Measurements from ENCODE around the gene MYO5A.
"Not testable (repeated sequence)": the region's sequence is repeated elsewhere in the genome, so short reads cannot be mapped to it uniquely, and the experiment has no call there.

The MYO5A gene

DNA sequence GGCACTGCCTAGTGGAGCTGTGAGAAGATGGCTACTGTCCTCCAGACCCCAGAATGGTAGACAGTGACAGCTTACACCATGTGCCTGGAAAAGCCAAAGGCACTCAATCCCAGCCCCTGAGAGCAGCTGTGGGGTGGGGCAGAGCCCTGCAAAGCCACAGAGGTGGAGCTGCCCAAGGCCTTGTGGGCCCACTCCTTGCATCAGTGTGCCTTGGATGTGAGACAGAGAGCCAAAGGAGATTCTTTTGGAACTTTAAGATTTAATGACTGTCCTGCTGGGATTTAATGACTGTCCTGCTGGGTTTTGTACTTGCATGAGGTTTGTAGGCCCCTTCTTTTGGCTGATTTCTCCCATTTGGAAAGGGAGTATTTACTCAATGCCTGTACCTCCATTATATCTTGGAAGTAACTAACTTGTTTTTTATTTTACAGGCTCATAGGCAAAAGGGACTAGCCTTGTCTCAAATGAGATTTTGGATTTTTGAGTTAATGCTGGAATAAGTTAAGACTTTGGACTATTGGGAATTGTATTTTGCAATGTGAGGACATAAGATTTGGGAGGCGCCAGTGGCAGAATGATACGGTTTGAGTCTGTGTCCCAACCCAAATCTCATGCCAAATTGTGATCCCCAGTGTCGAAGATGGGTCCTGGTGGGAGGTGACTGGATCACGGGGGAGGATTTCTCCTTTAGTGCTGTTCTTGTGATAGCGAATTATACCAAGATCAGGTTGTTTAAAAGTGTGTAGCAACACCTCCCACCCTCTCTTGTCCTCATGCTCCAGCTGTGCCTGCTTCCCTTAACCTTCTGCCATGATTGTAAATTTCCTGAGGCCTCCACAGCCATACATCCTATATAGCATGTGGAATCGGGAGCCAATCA, 80.4 kb downstream of the MYO5A start:
- TF ChIP-seq CTCF (IDR thresholded peaks at IDR 0.05; ENCODE audit: extremely low read depth, missing control alignments): no peak
- DNase-seq (ENCODE audit: low spot score): no peak

DNA sequence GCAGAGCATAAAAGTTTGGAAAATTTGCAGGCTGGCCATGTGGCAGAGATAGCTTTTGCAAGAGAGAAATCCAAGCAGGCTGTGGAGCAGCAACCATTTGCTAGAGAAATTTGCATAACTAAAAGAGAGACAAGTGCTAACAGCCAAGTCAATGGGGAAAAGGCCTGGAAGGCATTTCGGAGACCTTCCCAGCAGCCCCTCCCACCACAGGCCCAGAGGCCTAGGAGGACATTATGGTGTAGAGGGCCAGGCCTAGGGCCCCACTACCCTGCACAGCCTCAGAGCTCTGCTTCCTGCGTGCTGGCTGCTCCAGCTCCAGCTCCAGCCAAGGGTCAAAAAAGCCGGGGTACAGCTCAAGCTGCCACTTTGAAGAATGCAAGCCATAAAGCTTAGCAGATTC, 82.7 kb downstream of the MYO5A start:
- no peak for TF ChIP-seq CTCF (IDR thresholded peaks at IDR 0.05; ENCODE audit: extremely low read depth, missing control alignments)
- no peak for DNase-seq (ENCODE audit: low spot score)

DNA sequence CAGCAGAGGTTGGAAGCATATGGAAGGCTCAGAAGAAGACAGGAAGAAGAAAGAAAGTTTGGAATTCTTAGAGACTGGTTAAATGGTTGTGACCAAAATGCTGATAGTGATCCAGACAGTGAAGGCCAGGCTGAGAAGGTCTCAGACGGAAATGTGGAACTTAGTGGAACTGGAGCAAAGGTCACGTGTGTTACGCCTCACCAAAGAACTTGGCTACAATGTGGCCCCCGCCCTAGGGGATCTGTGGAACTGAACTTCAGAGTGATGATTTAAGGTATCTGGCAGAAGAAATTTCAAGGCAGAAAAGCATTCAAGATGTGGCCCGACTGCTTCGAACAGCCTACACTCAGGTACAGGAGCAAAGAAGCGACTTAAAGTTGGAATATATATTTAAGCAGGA, 83.1 kb downstream of the MYO5A start:
- TF ChIP-seq CTCF (IDR thresholded peaks at IDR 0.05; ENCODE audit: extremely low read depth, missing control alignments): no peak
- DNase-seq (ENCODE audit: low spot score): no peak

GRCh38 chr15:52443205-52443604, 85.5 kb downstream of the MYO5A start:
- not testable (repeated sequence) for DNase-seq (ENCODE audit: low spot score)

DNA sequence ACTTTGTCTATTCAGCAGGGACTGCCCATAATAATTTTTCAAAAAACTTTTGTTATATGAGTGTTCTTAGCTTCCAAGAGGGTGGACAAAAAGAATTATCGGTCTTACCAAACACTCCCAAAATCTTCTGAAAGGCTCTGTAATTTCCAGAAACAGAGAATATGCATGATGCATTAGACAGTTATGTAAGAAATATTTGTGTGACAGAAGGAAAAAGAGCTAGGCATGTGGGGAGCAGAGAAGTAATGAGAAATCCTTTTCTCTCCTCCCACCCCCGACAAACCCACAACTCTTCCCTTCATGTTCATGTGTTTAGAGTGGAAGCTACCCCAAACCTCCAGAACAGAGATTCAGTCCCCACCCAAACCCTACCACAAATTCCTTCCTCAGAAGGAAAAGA, 86.8 kb downstream of the MYO5A start:
- TF ChIP-seq CTCF (IDR thresholded peaks at IDR 0.05; ENCODE audit: extremely low read depth, missing control alignments): no peak
- no peak for DNase-seq (ENCODE audit: low spot score)

DNA sequence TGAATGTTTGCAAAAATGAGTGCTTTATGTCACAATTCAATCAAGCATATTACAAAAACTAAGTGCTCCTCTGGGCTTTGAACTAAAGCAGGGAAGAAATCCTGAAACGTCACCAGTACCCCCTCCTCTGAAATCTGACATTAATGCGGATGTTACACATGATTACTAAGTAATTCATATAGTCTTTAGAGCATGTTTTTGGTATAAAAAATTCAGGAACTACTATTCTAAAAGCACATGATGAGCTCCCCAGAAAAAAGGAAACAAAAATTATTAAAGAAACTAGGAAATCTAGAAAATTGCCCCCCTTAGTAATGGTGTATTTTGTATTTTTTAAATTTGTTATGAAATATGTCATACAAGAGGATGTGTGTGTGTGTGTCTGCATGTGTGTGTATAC, 87.7 kb downstream of the MYO5A start:
- no peak for TF ChIP-seq CTCF (IDR thresholded peaks at IDR 0.05; ENCODE audit: extremely low read depth, missing control alignments)
- no peak for DNase-seq (ENCODE audit: low spot score)

DNA sequence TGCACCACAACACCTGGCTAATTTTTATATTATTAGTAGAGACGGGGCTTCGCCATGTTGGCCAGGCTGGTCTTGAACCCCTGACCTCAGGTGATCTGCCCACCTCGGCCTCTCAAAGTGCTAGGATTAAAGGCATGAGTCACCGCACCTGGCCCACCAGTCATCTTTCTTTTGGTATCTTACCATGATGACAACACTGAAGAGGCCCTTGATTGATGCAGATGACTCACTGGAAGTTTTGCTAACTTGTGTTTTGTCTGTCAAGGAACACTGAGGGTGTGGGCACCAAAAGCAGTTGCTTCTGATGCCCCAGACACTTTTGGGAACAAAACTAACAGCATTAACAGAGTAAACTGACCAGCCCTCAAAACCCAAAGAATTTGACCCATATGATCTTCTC, 88.3 kb downstream of the MYO5A start:
- no peak for DNase-seq (ENCODE audit: low spot score)
- no peak for TF ChIP-seq CTCF (IDR thresholded peaks at IDR 0.05; ENCODE audit: extremely low read depth, missing control alignments)

DNA sequence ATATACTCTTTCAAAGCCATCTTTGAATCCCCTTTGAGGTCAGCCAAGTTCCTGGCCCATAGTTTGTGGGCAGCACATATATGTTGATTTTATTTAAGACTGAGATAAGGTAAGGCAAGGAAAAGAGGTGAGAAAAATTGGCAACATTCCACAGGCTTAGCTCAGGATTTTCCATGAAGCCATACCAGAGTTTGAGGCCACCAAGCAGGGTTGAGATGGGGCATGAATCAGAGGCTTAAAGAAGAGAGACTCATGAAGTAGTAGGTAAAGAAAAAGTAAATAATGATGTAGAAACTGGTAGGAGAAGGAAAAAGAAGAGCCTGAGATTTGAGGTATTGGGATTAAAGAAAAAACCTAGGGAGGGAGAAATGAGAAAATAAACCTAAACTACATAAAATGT, 89.2 kb downstream of the MYO5A start:
- no peak for DNase-seq (ENCODE audit: low spot score)
- TF ChIP-seq CTCF (IDR thresholded peaks at IDR 0.05; ENCODE audit: extremely low read depth, missing control alignments): no peak

DNA sequence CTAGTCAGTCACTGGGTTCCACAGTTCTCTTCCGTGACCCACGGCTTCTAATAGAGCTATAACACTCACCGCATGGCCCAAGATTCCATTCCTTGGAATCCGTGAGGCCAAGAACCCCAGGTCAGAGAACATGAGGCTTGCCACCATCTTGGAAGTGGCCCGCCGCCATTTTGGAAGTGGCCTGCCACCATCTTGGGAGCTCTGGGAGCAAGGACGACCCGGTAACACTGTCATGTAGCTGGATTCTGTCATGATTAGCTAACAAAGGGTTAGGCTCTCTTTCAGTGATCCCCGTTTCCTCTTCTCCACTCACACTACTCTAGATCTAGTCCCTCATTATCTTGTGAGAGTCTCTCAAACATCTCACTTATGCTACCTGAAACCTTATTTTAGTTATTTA, 89.6 kb downstream of the MYO5A start:
- DNase-seq (ENCODE audit: low spot score): not testable (repeated sequence)

Measured in GM20000 (cell line).